Activated CD4-positive, CD25-positive, alpha-beta regulatory T cell treated with anti-CD3 and anti-CD28 coated beads, Interleukin-2, amount 50 U/mL, for 72 hours (primary cell): Measurements from ENCODE around the gene MTUS2.
"Not testable (repeated sequence)": the region's sequence is repeated elsewhere in the genome, so short reads cannot be mapped to it uniquely, and the experiment has no call there.

Experiments used
- DNase-seq: peaks from one replicate; pipeline ENCODE4 v3.0.0; 2021

MTUS2 gene

DNA sequence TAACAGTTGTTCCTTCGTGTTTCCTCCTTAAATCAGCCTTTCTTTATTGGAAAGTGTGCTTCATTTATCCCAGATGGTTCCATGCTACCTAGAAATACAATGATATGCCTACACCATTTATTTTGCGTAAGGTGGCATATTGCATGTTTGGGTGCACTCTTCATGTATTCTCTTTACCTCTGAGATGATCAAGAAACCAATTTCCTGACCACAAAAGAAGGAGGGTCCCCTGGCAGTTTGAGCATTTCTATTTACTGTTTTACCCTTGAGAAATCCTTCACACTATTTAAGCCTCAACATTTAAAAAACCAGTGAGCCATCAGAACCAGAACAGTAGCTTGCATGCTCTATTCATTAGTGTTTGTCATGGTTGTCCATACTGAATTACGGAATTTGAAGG is 354.0 kb downstream of the MTUS2 start:
- no peak for DNase-seq

DNA sequence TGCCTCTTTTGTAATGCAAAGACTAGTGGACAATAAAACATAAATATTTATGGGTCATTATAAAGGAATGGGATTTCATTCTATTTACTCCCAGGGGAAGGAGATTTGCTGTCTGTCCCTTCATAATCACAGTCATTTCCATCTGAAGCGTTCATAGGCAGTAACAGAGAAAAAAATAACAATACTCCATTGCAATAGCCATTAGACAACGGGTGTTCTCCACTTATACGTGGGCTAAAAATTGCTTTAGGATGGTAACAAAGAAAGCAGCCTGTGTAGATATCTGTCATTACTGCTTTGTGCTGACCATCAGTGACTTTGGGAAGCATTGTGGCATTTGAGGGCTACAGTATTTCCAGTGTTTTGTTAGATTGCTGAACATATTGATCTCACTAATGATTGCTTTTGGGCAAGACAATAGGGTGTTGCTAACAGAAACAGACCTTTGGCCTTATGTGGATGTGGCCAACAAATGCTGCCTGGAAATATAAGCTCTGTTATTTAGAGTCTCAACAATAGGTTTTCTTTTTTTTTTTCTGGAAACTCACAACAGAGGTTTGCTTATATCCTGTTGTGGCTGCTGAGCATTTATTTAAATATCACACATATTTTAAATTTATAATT is 355.2 kb downstream of the MTUS2 start:
- DNase-seq = no peak

DNA sequence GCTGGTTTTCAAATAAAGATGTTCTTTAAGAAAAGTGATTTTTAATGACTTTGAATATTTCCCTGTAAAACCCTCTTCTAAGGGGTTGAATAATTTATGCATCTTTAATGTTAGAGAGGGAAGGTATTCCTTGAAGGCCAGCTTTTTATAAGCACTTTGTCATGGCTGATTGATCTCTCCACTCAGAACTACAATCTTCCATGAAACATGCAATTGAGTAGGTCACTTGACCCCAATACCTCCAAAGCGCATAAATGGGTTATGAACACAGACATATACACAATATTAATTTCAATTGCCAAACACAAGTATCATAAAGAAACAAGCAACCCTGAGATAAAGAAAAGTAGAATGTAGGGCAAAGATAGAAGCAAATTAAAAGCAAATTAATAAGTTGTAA is 359.9 kb downstream of the MTUS2 start:
- DNase-seq = no peak

DNA sequence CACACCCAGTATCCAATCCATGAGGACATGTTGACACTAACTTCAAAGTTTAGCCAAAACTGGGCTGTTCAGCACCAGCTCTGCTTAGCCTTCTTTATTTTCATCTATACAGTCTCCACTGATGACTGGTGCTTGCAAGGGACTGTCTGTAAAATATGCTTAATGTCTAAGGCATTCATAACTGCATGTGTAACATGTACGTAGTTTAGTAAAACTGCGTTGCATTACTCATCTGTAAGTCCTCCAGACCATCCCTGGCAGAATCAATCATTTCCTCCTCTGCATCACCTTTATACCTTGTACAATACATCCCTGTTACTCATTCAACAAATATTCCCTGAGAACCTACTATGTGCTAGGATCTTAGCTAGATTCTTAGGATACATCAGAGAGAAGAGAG is 362.1 kb downstream of the MTUS2 start:
- no peak for DNase-seq

DNA sequence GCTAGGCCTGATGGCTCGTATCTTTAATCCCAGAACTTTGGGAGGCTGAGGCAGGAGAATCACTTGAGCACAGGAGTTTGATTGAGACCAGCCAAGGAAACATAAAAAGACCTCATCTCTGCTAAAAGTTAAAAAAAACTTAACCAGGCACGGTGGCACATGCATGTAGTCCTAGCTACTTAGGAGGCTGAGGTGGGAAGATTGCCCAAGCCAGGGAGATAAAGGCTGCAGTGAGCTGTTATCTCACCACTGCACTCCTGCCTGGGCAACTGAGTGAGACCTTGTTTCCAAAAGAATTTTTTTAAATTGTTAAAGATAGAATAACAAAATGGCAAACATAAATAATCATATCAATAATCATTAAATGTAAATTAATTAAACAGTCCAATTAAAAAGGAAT is 365.8 kb downstream of the MTUS2 start:
- DNase-seq = no peak

DNA sequence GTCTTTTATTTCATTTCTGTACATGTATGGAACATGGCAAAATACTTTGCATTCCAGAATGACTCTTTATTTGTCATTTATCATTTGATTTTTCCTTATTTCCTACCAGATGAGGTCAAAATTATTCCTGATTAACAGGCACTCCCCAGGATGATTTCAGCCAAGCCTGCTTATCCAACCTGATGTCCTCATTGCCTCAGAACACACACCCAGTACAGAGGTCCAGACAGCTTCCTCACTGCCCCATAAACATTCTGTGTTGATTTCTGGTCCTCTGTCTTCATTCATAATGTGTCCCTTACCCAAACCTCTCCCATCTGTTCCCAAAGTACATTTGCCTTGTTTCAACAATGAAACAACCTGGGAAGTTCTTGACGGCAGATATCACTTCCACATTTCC is 367.4 kb downstream of the MTUS2 start:
- no peak for DNase-seq

DNA sequence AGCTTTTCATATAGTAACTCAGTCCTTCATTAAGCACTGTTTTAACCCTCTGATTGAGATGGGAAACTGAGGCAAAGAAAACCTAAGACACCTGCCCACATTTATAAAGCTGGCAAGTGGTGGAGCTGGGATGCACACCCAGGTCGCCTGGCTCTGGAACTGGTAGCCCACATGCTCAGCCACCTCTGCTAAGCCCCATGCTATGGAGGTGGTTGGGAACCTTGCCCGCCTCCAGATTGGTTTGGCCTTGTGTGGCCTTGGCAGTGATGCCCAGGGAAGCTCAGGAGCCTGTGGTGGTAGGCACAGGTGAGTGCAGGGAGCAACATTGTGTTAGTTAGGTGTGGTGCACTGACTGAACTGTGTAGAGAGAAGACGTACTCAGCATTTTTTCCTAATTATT is 370.2 kb downstream of the MTUS2 start:
- DNase-seq = no peak

DNA sequence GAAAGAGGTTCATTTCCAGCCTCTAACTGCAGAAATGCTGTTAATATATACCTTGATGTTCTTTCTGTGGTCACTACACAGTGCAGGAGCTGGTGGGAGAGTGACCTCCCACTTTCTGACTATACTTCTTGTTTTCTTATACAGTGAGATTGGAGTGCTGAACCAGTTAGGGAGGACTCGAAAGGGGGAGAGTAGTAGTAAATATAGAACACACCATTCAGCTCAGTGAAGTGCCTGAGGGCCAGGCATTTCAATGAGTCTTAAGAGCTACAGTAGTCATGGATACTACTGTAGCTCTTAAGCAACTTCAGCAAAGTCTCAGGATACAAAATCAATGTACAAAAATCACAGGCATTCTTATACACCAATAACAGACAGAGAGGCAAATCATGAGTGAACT is 372.9 kb downstream of the MTUS2 start:
- no peak for DNase-seq

DNA sequence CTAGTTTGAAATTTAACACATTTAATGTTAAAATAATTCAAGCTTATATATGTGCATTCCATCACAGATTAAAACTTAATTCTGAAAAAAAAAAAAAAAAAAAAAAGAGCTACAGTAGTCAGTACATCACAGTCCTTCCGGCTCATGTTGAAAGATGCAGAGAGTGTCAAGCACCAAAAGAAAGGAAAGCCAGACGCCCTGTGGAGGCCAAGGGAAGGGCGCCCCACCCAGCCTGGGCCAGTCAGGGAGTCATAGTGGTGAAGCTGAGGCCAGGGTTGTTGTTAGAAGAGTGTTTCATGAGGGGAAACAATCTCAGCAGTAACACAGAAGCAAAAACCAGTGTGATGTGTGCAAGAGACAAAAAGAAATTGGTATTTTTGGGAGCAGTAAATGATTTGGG is 375.3 kb downstream of the MTUS2 start:
- DNase-seq = no peak

DNA sequence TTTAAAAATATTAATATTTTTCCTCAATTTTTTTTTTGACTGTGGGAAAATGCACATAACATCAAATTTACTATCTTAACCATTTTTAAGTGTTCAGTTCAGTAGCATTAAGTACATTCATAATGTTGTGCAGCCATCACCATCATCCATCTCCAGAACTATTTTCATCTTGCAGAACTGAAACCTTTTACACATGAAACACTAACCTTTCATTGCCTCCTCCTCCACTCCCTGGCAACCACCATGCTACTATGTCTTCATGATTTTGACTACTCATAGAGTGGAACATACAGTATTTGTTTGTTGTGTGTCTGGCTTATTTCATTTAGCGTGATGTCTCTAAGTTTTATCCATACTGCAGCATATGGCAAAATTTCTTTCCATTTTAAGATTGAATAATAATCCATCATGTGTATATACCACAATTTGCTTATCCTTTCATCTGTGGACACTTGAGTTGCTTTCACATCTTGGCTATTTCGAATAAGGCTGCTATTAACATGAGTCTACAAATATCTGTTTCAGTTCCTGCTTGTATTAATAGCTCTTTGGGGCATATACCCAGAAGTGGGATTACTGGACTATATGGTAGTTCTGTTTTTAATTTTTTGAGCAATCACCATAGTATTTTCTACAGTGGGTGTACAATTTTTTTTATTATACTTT is 376.4 kb downstream of the MTUS2 start:
- DNase-seq = no peak

DNA sequence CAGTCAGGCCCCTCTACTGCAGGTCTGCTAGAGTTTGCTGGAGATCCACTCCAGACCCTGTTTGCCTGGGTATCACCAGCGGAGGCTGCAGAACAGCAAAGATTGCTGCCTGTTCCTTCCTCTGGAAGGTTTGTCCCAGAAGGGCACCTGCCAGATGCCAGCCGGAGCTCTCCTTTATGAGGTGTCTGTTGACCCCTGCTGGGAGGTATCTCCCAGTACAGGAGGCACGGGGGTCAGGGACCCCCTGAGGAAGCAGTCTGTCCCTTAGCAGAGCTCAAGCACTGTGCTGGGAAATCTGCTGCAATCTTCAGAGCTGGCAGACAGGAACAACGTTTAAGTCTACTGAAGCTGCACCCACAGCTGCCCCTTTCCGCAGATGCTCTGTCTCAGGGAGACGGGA is 382.6 kb downstream of the MTUS2 start:
- DNase-seq = not testable (repeated sequence)

DNA sequence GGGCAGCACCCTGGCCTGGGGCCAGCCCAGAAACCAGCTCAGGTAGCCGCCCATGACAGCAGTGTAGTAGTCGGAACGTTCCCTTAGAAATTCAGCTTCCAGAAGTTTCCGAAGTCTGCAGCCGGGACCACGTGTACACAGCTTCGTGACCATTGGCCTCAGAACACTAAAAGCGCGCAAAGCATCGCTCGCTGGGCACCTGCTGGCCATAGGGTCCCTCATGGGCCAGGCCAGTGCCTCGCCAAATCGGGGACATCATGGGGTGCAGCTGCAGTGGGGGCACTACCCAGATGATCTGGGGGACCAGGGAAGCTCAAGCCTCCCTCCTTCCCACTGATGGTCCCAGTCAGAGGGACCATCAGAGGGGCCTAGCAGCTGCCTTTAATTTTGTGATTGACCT is 384.5 kb downstream of the MTUS2 start:
- no peak for DNase-seq

DNA sequence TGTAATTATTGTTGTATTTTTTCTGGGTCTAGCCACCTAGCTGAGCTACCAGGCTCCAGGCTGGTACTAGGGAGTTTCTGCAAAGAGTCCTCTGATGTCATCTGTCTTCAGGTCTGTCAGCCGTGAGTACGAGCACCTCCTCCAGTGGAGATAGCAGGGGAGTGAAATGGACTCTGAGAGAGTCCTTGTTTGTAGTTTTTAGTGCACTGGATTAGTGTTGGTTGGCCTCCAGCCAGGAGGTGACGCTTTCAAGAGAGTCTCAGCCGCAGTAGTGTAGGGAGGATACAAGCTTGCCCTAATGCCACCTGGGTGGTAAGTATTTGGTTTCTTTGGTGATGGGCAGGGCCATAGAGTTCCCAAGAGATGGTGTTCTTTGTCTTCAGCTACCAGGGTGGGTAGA is 390.5 kb downstream of the MTUS2 start:
- DNase-seq = no peak

DNA sequence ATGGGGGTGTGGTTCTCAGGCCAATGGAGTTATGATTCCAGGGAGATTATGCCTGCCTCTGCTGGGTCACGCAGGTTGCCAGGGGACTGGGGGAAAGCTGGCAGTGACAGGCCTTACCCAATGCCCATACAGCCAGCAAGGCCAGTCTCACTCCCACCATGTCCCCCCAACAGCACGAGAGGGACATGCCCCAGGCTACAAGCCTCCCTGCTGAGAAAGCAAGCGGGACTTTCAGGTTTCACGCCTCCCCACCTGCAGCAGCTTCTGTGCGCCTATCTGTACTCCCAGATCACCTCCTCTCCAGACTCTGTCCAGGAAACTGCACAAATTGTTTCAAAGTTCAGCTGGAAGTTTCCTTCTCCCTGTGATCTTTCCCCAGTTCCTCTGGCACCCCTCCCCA is 391.0 kb downstream of the MTUS2 start:
- not testable (repeated sequence) for DNase-seq

DNA sequence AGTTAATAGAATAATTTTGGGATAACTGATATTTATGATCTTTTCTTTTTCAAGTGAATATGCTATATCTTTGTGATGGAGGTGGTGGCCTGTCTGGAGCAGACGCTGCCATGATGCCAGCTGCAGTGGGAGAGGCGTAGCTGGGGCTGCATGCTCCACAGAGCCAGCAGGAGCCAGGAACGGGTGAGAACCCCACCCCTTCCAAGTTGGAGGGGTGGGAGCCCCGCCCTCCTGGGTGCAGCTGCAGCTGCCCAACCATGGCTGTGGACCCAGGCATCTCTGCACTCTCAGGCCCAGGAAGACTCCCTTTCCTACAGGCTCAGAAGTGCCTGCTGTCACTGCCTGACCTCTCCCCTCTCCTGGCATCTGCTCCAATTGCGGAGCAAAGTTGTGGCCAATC is 402.3 kb downstream of the MTUS2 start:
- no peak for DNase-seq

DNA sequence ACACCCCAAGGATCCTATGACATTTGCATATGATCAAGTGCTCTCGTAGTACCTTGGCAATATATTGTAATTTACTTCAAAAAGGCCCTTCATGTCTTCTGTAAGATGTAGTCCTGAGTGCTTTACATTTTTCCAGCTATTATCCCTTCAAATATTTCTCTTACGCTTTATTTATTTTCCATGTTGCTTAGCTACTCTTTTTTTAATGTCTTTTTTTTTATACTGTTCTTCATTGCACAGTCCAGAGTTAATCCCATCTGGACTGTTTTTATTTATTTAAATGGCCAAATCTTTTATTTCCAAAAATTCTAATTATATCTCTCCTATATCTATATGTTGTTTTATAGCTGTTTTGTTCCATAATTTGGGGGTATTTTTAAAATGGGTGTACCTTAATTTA is 404.1 kb downstream of the MTUS2 start:
- no peak for DNase-seq

DNA sequence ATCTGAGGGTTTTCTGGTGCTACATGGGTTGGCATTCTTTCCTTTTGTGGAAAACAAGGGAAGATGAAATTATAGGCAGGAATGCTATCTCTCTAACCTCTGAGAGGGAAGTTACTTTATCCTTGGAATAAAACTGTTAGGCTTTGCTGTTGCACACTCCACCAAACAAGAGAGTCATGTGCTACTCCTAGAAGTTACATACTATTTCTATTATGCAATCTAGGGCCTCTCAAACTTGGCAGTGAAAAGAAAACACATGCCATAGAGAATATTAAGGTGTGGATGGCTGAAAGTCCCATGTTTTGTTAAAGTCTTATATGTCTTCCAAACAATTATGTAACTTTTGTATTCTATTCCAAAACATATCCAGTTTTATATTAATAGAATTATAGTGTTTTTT is 407.4 kb downstream of the MTUS2 start:
- no peak for DNase-seq

DNA sequence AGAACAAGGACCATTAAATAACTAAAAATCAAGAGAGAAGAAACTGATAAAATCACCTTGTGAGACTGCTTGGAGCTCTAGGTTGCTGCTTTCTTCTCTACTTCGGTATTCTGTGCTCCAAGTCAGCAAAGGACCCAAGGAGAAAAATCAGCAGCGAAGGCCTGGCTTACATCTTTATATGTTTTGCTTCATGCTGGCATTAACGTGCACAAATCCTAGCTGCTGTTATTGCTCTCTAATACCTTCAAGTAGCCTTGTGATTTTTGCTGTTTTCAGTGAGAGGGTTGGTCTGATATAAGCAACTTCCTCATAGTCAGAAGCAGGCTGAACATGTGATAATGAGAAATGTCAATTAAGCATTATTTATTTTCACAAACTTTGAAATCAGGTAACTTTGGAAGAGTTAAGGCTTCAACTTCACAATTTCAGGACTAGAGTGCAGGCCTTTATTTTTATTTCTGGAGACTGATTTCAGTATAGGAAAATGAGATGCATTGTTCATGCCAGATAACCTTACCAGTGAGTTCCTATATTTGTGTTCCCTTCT is 410.2 kb downstream of the MTUS2 start:
- no peak for DNase-seq

DNA sequence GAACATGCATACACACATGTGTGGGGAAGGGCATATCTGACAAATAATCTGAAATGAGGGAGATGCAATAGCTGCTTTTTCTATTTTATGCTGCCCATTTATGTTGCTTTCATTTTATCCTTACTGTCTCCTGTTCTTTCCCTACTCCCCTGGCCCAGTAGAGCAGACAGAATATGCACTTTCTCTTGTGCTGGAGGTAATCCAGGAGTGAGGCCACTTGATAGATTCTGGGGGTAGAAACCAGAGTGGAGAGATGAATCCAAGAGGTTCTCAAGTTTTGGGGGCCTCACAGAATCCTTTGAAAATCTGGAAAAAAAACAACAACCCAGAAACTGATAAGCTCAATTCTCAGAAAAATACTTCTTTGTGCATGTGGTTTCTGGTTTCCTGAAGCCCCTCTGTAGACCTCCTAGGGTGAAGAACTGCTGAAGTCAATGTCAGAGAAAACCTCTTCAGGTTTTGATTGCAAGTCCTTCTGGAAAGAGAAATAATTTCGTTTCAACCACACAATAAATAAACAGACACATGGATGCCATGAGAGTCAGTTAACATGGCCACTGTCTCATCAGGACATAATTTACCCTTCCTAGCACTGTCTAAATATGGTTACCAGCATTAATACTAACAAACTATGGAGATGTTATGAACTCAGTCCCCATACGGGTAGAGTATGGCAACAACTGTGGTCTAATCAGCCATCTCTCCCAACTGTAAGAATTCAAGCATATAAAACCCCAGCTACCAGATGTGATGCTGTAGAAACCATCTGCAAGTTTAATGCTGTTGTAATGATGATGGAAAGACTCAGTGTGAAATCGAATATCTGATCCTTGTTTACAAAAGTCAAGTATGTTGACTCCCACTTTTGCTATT is 419.8 kb downstream of the MTUS2 start:
- no peak for DNase-seq

DNA sequence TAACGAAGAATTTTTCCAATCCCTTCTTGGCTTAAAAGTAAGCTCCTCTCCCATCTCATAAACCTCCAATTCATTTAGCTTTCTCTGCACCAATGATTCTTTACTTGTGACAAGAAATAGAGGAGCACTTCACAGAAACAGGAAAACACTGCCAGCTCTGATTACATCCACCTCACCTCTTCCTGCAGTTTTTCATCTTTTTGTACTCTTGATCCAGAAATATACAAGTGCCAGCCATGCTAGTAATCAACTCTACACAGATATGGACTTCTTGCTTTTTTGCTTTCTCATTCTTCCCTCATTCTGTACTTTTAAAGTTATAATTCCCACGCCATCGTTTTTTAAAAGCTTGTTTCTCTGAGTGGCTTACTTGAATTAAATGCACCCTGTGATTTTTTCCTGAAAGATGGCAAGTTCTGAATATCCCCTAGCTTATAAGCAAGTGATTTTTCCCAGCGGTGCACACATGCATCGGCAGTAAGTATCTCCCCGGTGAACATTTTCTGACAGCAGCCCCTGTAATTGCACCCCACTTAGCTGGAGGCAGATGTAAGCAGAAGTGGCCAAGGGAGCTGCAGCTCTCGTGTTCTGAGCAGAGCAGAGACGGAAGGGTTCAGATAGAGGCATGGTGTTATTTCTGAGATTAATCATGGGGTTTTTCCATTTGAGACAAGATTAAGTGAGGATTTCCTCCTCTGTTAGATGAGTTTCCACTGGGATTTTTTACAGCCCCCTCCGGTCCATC is 434.7 kb downstream of the MTUS2 start:
- DNase-seq = no peak

DNA sequence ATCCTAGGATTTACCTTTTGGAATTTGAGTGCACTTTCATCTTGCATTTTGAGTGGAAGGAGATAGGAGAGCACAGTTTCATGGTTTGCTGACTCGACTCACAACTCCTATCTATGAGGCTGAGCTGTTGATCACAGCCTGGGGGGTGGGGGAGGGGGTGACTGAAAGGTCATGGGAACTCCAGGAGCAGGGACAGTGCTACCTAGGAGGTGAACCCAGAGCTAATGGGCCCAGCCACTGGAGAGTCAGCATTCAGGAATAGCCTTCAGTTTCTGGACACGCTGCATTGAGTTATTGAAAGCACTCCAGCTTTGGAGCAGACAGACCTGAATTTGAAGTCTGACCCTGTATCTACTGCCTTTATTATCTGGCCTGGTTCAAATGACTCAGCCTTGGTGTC is 435.4 kb downstream of the MTUS2 start:
- DNase-seq = no peak

DNA sequence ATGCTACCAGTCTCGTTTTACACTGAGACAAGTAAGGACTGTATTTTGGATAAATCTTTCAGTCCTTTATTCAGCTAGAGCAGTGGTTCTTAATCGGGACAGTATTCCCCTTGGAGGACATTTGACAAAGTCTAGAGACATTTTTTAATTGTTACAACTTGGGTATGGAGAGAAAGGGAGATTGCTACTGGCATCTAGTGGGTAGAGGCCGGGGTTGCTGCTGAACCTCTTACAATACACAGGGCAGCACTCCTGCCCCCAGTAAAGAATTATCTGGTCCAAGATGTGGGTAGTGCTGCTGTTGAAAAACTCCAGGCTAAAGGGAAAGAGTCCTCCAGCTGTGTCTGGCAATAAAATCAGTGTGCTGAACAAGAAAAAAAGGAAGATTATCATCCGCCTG is 440.5 kb downstream of the MTUS2 start:
- no peak for DNase-seq

DNA sequence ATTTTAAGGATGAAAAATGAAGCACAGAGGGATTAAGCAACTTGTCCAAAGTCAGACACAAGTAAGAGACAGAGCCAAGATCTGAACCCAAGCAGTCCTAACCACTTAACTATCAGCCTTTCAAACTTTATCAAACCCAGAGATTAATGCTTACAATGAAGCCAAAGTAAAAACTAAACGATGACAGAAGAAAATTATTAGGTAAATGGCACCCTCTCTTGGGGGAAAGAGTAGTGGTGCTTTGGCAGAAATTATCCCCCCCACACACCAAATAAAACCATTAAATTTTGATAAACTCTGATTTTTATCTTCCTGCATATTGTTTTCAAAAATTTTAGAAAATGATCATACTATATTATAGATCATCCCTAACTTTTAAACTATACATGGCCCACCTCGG is 446.1 kb downstream of the MTUS2 start:
- no peak for DNase-seq
